GM23338 (cell line): ENCODE measurements around the gene MRPS17. TPM values are rescaled to one million over a fixed set of nuclear protein-coding genes. Genes with fewer than 3 reads are reported as not detected.

Experiments used
- ATAC-seq: fragments of 200-7000 bp; cut with Tn5 transposase; 3 replicates; pipeline ENCODE4 v1.9.1; 2020
- DNase-seq: peaks from one replicate; pipeline ENCODE4 v3.0.0-alpha.2; 2015; ENCODE audit warnings: low spot score
- H2AFZ ChIP-seq: fragments of 200-600 bp; sonication (generic); 2 replicates; pipeline ENCODE4 v1.8.0; 2016; ENCODE audit warnings: antibody characterized with exemption, mild to moderate bottlenecking, moderate library complexity
- H3F3A ChIP-seq: fragments of 200-600 bp; sonication (generic); replicated peaks from 2 replicates; pipeline ENCODE4 v1.8.0; 2017; ENCODE audit warnings: antibody characterized with exemption, mixed run types, low read depth
- H3K27ac ChIP-seq: fragments of 200-600 bp; sonication (generic); 2 replicates; pipeline ENCODE4 v1.6.1; 2016; ENCODE audit warnings: low read depth
- H3K27me3 ChIP-seq: fragments of 200-600 bp; sonication (generic); 2 replicates; pipeline ENCODE4 v1.8.0; 2016; ENCODE audit warnings: mild to moderate bottlenecking, mixed run types, moderate library complexity; ENCODE audit not compliant: insufficient read depth
- H3K36me3 ChIP-seq: fragments of 200-600 bp; sonication (generic); 2 replicates; pipeline ENCODE4 v1.8.0; 2016; ENCODE audit warnings: mild to moderate bottlenecking; ENCODE audit not compliant: insufficient read depth
- H3K4me1 ChIP-seq: fragments of 200-600 bp; sonication (generic); 2 replicates; pipeline ENCODE4 v1.8.0; 2016; ENCODE audit warnings: mild to moderate bottlenecking, moderate library complexity; ENCODE audit not compliant: insufficient read depth
- H3K4me2 ChIP-seq: fragments of 200-600 bp; sonication (generic); 2 replicates; pipeline ENCODE4 v1.7.1; 2017; ENCODE audit warnings: mixed run types
- H3K4me3 ChIP-seq: fragments of 200-600 bp; sonication (generic); 2 replicates; pipeline ENCODE4 v1.6.1; 2016; ENCODE audit warnings: mixed run types
- H3K79me2 ChIP-seq: fragments of 200-600 bp; sonication (generic); replicated peaks from 2 replicates; pipeline ENCODE4 v1.8.0; 2017; ENCODE audit warnings: mild to moderate bottlenecking; ENCODE audit not compliant: insufficient read depth
- H3K9me2 ChIP-seq: fragments of 200-600 bp; sonication (generic); 2 replicates; pipeline ENCODE4 v1.8.0; 2017; ENCODE audit not compliant: insufficient read depth
- H4K20me1 ChIP-seq: fragments of 200-600 bp; sonication (generic); replicated peaks from 2 replicates; pipeline ENCODE4 v1.8.0; 2017; ENCODE audit warnings: mild to moderate bottlenecking; ENCODE audit not compliant: insufficient read depth
- H3K27ac Mint-ChIP-seq: 2 replicates; pipeline ENCODE4 v1.8.0; 2020; ENCODE audit warnings: inconsistent platforms, mild to moderate bottlenecking, moderate library complexity, mixed read lengths
- H3K27me3 Mint-ChIP-seq: 3 replicates; pipeline ENCODE4 v1.8.0; 2022; ENCODE audit warnings: low read depth, mild to moderate bottlenecking, moderate library complexity, mixed read lengths, inconsistent platforms; ENCODE audit not compliant: insufficient read depth, poor library complexity
- H3K36me3 Mint-ChIP-seq: 3 replicates; pipeline ENCODE4 v1.8.0; 2021; ENCODE audit warnings: low read depth, mild to moderate bottlenecking, inconsistent platforms, moderate library complexity, mixed read lengths
- H3K4me1 Mint-ChIP-seq: 3 replicates; pipeline ENCODE4 v1.8.0; 2020; ENCODE audit warnings: mild to moderate bottlenecking, inconsistent platforms, mixed read lengths
- H3K4me3 Mint-ChIP-seq: 3 replicates; pipeline ENCODE4 v1.8.0; 2021; ENCODE audit warnings: moderate library complexity, mild to moderate bottlenecking, inconsistent platforms, mixed read lengths
- H3K9me3 Mint-ChIP-seq: 3 replicates; pipeline ENCODE4 v1.8.0; 2020; ENCODE audit warnings: moderate library complexity, mild to moderate bottlenecking, inconsistent platforms, mixed read lengths
- CREB1 ChIP-seq: fragments of 250-450 bp; sonication (Bioruptor Pico); IDR thresholded peaks from 2 replicates; pipeline ENCODE4 v1.5.0; 2020; ENCODE audit warnings: low read depth, mild to moderate bottlenecking, moderate library complexity
- CTCF ChIP-seq, 2 experiments: fragments of 200-600 bp in 1 of 2; sonication (generic) in 1 of 2; conservative IDR thresholded peaks; 2 replicates each; pipeline versions ENCODE4 v1.5.1 to v1.6.1; 2016 to 2017; ENCODE audit warnings: antibody characterized with exemption in 2 of 2, low read depth in 2 of 2, mild to moderate bottlenecking in 2 of 2, moderate library complexity in 1 of 2
- EZH2 ChIP-seq: fragments of 200-600 bp; sonication (generic); IDR thresholded peaks from one replicate; pipeline ENCODE4 v1.8.0; 2017; ENCODE audit warnings: antibody characterized with exemption, mild to moderate bottlenecking, low read depth; ENCODE audit not compliant: unreplicated experiment
- EZH2phosphoT487 ChIP-seq: fragments of 200-600 bp; sonication (generic); IDR thresholded peaks from one replicate; pipeline ENCODE4 v1.8.1; 2018; ENCODE audit warnings: antibody characterized with exemption; ENCODE audit not compliant: unreplicated experiment
- JUNB ChIP-seq: IDR thresholded peaks from one replicate; pipeline ENCODE4 v1.6.1; 2016; ENCODE audit warnings: antibody characterized with exemption; ENCODE audit not compliant: unreplicated experiment
- NANOG ChIP-seq: IDR thresholded peaks from 2 replicates; pipeline ENCODE4 v1.6.1; 2016; ENCODE audit warnings: antibody characterized with exemption, borderline replicate concordance
- POLR2AphosphoS5 ChIP-seq: IDR thresholded peaks from 2 replicates; pipeline ENCODE4 v1.6.1; 2016; ENCODE audit warnings: antibody characterized with exemption, low read depth
- STAT1 ChIP-seq: IDR thresholded peaks from one replicate; pipeline ENCODE4 v1.6.1; 2016; ENCODE audit warnings: antibody characterized with exemption; ENCODE audit not compliant: unreplicated experiment
- ZNF114 ChIP-seq: fragments of 250-450 bp; sonication (Bioruptor Pico); IDR thresholded peaks from 2 replicates; pipeline ENCODE4 v1.5.0; 2020; ENCODE audit warnings: mild to moderate bottlenecking, moderate library complexity
- ZNF331 ChIP-seq: fragments of 250-450 bp; sonication (Bioruptor Pico); IDR thresholded peaks from 2 replicates; pipeline ENCODE4 v1.5.0; 2020; ENCODE audit warnings: low read depth, mild to moderate bottlenecking, moderate library complexity
- polyA plus RNA-seq: library from polyadenylated mRNA; unstranded; fragments of >200 nt; fragmentation: Nextera tagmentation; extraction: Ambion mirVana; gene quantifications from 2 replicates; pipeline ENCODE4 v1.2.1, GENCODE V29; 2016
- total RNA-seq: library from RNA; depleted of rRNA; stranded (reverse); fragments of >200 nt; shearing (Covaris generic); gene quantifications from 2 replicates; pipeline ENCODE4 v1.2.3, GENCODE V29; 2014
- TF ChIP-seq, protein P1 (sequence below): IDR thresholded peaks from 2 replicates; pipeline ENCODE4 v1.6.1; 2016; ENCODE audit warnings: antibody characterized with exemption
- TF ChIP-seq, protein P2 (sequence below): fragments of 250-450 bp; sonication (Bioruptor Pico); IDR thresholded peaks from 2 replicates; pipeline ENCODE4 v1.5.0; 2020; ENCODE audit warnings: mild to moderate bottlenecking, moderate library complexity
- TF ChIP-seq, protein P3 (sequence below): IDR thresholded peaks from one replicate; pipeline ENCODE4 v1.6.1; 2018; ENCODE audit warnings: antibody characterized with exemption; ENCODE audit not compliant: unreplicated experiment

MRPS17 gene
- total and polyA plus RNA-seq, 2 experiments from 2014 or later: 14.6 to 100 TPM

- no peak overlapping the region for H3K4me3 ChIP-seq
- Mint-ChIP-seq H3K27ac (no peak overlapping the region), H3K4me3 (no peak overlapping the region), H3K27me3 (peaks cover 3% of the 10 kb centered on the region), H3K4me1 (peaks cover 9% of the 10 kb centered on the region; the same call in 2 of the 3 replicates), H3K9me3 (no peaks in the 10 kb centered on the region; the same call in 1 of the 3 replicates), H3K36me3 (peaks cover 14% of the 10 kb centered on the region)
- no peaks in the 10 kb centered on the region for H3K36me3 ChIP-seq
- H3K79me2 ChIP-seq: peaks cover 21% of the 10 kb centered on the region; the same call in 1 of the 2 replicates
- DNase-seq: no peak
- no peak overlapping the region for H3K27ac ChIP-seq
- no peaks in the 10 kb centered on the region for H3K9me2 ChIP-seq
- H4K20me1 ChIP-seq: peaks cover 5% of the 10 kb centered on the region
- no peaks in the 10 kb centered on the region for H3F3A ChIP-seq
- H3K27me3 ChIP-seq: no peaks in the 10 kb centered on the region
- ATAC-seq: no peak
- H2AFZ ChIP-seq: no peak overlapping the region
- no peaks in the 10 kb centered on the region for H3K4me1 ChIP-seq
- TF ChIP-seq, protein P1, sequence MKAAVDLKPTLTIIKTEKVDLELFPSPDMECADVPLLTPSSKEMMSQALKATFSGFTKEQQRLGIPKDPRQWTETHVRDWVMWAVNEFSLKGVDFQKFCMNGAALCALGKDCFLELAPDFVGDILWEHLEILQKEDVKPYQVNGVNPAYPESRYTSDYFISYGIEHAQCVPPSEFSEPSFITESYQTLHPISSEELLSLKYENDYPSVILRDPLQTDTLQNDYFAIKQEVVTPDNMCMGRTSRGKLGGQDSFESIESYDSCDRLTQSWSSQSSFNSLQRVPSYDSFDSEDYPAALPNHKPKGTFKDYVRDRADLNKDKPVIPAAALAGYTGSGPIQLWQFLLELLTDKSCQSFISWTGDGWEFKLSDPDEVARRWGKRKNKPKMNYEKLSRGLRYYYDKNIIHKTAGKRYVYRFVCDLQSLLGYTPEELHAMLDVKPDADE: no peak
- TF ChIP-seq EZH2phosphoT487: no peak
- TF ChIP-seq ZNF331 (CRISPR knock-in tag): no peak
- no peak for TF ChIP-seq STAT1
- TF ChIP-seq JUNB: no peak
- TF ChIP-seq CTCF (conservative IDR thresholded peaks at IDR 0.05; ENCODE audit: low read depth in 2 of 2): no peak
- TF ChIP-seq NANOG: no peak
- no peak for TF ChIP-seq POLR2AphosphoS5
- TF ChIP-seq, protein P2, sequence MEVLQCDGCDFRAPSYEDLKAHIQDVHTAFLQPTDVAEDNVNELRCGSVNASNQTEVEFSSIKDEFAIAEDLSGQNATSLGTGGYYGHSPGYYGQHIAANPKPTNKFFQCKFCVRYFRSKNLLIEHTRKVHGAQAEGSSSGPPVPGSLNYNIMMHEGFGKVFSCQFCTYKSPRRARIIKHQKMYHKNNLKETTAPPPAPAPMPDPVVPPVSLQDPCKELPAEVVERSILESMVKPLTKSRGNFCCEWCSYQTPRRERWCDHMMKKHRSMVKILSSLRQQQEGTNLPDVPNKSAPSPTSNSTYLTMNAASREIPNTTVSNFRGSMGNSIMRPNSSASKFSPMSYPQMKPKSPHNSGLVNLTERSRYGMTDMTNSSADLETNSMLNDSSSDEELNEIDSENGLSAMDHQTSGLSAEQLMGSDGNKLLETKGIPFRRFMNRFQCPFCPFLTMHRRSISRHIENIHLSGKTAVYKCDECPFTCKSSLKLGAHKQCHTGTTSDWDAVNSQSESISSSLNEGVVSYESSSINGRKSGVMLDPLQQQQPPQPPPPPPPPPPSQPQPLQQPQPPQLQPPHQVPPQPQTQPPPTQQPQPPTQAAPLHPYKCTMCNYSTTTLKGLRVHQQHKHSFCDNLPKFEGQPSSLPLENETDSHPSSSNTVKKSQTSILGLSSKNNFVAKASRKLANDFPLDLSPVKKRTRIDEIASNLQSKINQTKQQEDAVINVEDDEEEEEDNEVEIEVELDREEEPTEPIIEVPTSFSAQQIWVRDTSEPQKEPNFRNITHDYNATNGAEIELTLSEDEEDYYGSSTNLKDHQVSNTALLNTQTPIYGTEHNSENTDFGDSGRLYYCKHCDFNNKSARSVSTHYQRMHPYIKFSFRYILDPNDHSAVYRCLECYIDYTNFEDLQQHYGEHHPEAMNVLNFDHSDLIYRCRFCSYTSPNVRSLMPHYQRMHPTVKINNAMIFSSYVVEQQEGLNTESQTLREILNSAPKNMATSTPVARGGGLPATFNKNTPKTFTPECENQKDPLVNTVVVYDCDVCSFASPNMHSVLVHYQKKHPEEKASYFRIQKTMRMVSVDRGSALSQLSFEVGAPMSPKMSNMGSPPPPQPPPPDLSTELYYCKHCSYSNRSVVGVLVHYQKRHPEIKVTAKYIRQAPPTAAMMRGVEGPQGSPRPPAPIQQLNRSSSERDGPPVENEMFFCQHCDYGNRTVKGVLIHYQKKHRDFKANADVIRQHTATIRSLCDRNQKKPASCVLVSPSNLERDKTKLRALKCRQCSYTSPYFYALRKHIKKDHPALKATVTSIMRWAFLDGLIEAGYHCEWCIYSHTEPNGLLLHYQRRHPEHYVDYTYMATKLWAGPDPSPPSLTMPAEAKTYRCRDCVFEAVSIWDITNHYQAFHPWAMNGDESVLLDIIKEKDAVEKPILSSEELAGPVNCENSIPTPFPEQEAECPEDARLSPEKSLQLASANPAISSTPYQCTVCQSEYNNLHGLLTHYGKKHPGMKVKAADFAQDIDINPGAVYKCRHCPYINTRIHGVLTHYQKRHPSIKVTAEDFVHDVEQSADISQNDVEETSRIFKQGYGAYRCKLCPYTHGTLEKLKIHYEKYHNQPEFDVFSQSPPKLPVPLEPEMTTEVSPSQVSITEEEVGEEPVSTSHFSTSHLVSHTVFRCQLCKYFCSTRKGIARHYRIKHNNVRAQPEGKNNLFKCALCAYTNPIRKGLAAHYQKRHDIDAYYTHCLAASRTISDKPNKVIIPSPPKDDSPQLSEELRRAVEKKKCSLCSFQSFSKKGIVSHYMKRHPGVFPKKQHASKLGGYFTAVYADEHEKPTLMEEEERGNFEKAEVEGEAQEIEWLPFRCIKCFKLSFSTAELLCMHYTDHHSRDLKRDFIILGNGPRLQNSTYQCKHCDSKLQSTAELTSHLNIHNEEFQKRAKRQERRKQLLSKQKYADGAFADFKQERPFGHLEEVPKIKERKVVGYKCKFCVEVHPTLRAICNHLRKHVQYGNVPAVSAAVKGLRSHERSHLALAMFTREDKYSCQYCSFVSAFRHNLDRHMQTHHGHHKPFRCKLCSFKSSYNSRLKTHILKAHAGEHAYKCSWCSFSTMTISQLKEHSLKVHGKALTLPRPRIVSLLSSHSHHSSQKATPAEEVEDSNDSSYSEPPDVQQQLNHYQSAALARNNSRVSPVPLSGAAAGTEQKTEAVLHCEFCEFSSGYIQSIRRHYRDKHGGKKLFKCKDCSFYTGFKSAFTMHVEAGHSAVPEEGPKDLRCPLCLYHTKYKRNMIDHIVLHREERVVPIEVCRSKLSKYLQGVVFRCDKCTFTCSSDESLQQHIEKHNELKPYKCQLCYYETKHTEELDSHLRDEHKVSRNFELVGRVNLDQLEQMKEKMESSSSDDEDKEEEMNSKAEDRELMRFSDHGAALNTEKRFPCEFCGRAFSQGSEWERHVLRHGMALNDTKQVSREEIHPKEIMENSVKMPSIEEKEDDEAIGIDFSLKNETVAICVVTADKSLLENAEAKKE (CRISPR knock-in tag): no peak
- TF ChIP-seq, protein P3, sequence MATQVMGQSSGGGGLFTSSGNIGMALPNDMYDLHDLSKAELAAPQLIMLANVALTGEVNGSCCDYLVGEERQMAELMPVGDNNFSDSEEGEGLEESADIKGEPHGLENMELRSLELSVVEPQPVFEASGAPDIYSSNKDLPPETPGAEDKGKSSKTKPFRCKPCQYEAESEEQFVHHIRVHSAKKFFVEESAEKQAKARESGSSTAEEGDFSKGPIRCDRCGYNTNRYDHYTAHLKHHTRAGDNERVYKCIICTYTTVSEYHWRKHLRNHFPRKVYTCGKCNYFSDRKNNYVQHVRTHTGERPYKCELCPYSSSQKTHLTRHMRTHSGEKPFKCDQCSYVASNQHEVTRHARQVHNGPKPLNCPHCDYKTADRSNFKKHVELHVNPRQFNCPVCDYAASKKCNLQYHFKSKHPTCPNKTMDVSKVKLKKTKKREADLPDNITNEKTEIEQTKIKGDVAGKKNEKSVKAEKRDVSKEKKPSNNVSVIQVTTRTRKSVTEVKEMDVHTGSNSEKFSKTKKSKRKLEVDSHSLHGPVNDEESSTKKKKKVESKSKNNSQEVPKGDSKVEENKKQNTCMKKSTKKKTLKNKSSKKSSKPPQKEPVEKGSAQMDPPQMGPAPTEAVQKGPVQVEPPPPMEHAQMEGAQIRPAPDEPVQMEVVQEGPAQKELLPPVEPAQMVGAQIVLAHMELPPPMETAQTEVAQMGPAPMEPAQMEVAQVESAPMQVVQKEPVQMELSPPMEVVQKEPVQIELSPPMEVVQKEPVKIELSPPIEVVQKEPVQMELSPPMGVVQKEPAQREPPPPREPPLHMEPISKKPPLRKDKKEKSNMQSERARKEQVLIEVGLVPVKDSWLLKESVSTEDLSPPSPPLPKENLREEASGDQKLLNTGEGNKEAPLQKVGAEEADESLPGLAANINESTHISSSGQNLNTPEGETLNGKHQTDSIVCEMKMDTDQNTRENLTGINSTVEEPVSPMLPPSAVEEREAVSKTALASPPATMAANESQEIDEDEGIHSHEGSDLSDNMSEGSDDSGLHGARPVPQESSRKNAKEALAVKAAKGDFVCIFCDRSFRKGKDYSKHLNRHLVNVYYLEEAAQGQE: no peak
- TF ChIP-seq CREB1 (CRISPR knock-in tag): no peak
- no peak for TF ChIP-seq EZH2
- no peak for TF ChIP-seq ZNF114 (CRISPR knock-in tag)
- no peak overlapping the region for H3K4me2 ChIP-seq
Measured at GRCh38 chr7:55973747-55974250, 22.1 kb downstream of the MRPS17 start.
